NK-92 (cell line): ENCODE data around the gene STAT3.
"Not testable (repeated sequence)": the region's sequence is repeated elsewhere in the genome, so short reads cannot be mapped to it uniquely, and the experiment has no call there.

Experiments
- DNase-seq: peaks from one replicate; lab custom pipeline; 2025; ENCODE audit not compliant: unreplicated experiment; lab: John Stamatoyannopoulos, UW

Gene STAT3

GRCh38 chr17:42317967-42318366 lies 70.3 kb downstream of the STAT3 start:
- not testable (repeated sequence) for DNase-seq

GRCh38 chr17:42317266-42317845 lies 70.9 kb downstream of the STAT3 start:
- no peak for DNase-seq

DNA sequence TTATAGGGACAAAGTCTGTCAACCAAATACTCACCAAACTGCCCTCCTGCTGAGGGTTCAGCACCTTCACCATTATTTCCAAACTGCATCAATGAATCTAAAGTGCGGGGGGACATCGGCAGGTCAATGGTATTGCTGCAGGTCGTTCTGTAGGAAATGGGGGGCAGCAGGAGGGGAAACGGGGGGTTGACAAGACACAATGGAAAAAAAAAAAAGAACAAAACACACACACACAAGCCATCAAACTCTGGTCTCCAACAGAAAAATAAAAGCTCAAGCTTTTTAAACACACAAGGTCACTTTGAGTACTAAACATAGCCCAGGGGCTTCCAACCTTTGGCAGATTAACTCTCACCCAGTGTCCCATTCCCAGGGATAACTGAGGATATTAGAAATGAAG lies 71.5 kb downstream of the STAT3 start:
- DNase-seq = no peak

DNA sequence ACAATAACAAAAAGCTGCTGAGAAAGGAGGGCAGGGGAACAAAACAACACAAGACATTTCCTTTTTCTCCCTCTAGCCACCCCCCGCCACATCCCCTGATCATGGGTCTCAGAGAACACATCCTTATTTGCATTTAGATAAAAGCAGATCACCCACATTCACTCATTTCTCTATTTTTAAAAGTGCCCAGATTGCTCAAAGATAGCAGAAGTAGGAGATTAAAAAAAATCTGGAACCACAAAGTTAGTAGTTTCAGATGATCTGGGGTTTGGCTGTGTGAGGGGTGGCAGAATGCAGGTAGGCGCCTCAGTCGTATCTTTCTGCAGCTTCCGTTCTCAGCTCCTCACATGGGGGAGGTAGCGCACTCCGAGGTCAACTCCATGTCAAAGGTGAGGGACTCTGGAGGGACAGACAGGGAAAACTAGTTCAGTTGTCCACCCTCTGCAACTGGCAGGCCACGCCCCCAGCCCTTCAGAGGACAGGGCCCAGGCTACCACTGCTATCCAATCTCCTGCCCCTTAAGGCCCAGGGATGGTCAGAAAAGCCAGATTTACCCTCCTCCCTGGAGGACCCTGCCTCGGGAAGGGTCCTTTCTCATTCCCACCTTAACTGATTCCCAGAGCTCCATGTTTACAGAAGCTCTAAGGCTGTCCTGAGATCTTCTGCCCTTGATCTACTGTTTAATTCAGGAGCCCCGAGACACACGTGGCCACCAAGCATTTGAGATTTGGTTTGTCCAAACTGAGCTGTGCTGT lies 72.7 kb downstream of the STAT3 start:
- no peak for DNase-seq

GRCh38 chr17:42313773-42314566 lies 74.3 kb downstream of the STAT3 start:
- no peak for DNase-seq

GRCh38 chr17:42313389-42313772 lies 74.9 kb downstream of the STAT3 start:
- no peak for DNase-seq

GRCh38 chr17:42312285-42313130 lies 75.7 kb downstream of the STAT3 start:
- no peak for DNase-seq

DNA sequence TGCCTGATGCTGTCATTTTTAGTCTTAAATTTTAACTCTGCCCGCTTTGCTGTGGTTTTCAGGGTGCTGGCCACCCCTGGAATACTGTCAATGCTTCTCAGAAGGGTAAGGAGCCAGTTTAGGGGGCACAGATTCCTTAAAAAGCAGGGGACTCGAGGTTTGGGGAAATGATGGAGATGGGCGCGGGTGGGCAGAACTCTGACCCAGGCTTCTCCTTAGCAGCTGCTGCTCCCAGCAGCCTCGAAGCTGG lies 76.3 kb downstream of the STAT3 start:
- no peak for DNase-seq

- DNase-seq = no peak
Observed at GRCh38 chr17:42311240-42312034, 76.8 kb downstream of the STAT3 start.

DNA sequence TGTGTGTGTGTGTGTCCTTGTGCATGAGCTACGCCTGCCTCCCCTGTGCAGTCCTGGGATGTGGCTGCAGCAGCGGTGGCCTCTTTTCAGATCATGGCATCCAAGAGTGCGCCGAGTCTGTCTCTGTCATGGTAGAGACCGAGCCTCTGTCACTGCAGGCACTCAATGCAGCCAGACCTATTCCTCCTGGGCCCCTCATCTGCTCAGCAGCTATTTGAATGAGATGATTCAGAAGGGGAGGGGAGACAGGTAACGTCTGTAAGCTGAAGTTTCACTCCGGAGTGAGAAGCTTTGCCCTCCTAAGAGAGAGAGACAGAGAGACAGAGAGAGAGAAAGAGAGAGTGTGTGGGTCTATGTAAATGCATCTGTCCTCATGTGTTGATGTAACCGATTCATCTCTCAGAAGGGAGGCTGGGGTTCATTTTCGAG lies 77.4 kb downstream of the STAT3 start:
- DNase-seq = no peak

DNA sequence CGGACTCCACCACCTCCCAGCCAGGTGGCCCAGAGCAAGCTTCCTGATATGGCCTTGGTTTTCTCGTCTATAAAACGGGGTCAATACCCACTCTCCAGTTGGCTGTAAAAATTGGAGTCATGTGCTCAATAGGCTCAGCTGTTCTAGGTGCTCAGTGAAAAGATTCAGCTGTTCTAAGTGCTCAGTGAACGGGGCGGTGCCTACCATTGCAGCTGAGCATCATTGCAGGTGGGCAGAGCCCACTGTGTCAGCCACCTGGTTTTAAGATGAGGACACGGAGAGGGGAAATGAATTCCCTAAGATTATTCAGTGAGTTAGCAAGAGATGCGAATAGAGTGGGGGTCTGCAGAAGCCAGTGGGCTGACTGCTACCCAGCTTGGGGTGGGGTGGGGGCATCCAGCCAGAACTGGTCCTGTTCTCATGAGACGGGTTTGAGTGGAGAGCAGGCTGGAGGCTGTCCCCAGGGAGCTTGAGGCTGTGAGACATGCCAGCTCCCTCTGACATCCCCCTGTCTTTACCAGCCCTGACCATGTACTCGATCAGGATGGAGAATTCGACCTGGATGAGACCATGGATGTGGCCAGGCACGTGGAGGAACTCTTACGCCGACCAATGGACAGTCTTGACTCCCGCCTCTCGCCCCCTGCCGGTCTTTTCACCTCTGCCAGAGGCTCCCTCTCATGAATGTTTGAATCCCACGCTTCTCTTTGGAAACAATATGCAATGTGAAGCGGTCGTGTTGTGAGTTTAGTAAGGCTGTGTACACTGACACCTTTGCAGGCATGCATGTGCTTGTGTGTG lies 78.1 kb downstream of the STAT3 start:
- no peak for DNase-seq

- no peak for DNase-seq
Observed at GRCh38 chr17:42309142-42309541, 79.1 kb downstream of the STAT3 start.

GRCh38 chr17:42308446-42308845 lies 79.8 kb downstream of the STAT3 start:
- DNase-seq = no peak

DNA sequence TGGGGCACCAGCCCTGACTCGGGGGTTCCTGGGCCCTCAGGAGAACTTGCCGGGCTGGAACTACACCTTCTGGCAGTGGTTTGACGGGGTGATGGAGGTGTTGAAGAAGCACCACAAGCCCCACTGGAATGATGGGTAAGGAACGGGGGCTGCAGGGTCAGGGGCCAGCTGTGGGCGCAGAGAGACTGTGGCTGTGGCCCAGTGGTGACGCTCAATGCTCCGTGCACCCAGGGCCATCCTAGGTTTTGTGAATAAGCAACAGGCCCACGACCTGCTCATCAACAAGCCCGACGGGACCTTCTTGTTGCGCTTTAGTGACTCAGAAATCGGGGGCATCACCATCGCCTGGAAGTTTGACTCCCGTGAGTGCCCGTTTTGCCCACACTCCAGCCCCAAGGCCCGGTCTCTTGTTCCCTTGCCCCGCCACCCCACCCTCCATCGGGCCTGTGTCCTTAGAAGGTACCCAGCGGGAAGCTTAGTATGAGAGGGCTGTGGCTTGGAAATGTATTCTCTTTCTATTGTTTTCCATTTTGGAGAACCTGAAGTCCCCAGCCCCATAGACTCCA lies 80.8 kb downstream of the STAT3 start:
- DNase-seq = no peak

DNA sequence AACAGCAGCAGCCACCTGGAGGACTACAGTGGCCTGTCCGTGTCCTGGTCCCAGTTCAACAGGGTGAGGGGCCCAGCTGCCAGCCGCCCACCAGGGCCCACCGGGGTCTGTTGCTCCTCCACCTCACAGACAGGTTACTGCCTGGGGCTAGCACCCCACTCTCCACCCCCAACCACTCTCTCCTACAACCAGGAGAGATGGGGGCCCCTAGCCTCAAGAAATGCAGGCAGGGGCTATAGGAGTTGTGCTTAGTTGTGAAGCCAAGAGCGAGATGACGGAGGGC lies 81.9 kb downstream of the STAT3 start:
- no peak for DNase-seq

DNA sequence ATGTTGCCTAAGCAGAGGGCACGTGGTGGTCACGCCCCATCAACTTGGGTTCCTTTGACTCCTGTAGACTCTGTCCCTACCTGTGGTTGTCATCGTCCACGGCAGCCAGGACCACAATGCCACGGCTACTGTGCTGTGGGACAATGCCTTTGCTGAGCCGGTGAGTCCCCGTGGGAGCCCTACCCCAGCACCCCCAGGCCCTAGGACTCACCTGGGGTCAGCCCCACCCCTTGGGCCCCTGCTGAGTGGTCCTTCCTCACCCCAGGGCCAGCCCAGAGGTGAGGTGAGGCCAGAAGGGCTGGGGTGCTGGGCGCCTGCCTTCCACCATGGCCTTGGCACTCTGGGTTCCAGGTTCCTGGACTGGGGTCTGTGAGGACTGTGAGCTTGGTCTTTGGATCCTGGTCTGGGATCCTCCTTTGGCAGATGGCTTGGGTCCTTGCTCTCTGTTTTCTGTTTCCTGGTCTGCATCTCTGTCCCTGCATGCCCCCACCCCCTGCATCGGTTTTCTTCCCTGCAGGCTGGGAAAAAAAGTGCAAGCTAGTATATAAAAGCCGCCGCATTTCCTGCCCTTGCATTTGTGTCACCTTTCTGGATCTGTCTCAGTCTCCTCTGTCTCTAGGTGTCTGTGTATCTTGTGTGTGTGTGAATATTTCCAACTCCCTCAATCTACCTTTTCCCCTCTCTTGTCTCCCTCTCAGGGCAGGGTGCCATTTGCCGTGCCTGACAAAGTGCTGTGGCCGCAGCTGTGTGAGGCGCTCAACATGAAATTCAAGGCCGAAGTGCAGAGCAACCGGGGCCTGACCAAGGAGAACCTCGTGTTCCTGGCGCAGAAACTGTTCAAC lies 82.5 kb downstream of the STAT3 start:
- DNase-seq = no peak

DNA sequence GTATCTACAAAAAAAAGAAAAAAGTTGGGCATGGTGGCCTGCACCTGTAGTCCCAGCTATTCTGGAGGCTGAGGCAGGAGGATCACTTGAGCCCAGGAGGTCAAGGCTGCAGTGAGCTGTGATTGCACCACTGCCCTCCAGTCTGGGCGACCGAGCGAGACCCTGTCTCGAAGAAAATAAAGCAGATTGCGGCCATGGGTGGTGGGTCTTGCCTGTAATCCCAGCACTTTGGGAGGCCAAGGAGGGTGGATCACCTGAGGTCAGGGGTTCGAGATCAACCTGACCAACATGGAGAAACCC lies 83.3 kb downstream of the STAT3 start:
- DNase-seq = not testable (repeated sequence)

DNA sequence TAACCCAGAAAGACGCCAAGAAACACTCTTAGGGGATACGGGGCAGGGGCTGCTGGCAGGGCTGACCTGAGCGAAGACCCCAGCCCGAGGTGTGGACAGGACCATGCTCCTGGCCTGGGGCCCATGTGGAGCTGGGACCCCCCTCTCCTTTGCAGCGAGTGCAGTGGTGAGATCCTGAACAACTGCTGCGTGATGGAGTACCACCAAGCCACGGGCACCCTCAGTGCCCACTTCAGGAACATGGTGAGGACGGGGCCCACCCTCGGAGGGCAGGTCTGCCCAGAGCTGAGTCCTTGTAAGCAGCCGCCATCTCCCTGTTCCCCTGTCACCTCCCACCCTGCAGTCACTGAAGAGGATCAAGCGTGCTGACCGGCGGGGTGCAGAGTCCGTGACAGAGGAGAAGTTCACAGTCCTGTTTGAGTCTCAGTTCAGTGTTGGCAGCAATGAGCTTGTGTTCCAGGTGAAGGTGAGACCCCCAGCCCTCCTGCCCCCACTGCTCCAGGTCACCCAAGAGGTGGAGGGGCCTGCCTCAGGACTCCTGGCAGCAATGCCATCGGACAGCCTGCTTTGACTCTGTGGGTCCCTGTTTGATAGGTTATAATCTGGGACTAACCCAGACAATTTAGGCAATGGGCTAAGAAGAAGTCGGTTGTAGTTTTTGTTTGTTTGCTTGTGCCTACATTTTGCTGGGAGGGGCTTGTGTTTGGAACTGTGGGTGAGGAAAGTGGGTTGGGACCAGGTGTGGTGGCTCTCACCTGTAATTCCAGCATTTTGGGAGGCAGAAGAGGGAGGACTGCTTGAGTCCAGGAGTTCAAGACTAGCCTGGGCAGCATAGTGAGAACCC lies 83.8 kb downstream of the STAT3 start:
- no peak for DNase-seq
